ENCODE results near the gene AOPEP. TPM values are rescaled to one million over a fixed set of nuclear protein-coding genes. Genes with fewer than 3 reads are reported as not detected.

Gene AOPEP
- total and polyA plus RNA-seq, 2 of the 13 experiments (the other 11 are each of a cell fraction or from before 2014, with no cell fraction given) = 22.2 to 41.6 TPM

DNA sequence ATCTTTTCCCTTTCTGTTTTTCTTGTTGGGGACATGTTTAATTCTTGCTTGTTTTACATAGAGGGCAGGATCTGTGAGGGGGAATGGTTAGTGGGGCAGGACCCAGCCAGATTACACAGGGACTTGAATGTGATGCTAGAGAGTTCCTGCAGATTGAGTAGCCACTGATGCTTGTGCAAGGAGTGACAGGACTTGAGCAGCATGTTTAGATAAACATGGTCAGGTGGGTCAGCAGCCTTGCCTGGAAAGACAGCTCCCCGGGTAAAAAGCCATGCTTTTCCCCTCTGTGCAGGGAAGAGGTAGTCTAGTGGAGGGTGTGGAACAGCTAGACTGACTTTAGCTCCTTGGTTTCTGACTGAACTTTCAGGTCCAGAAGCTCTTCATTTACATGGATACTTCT is 261.2 kb downstream of the AOPEP start (continued):
- TF ChIP-seq ZNF609 (CRISPR knock-in tag; IDR thresholded peaks at IDR 0.05; ENCODE audit: borderline replicate concordance) = no peak
- TF ChIP-seq SMARCE1 (IDR thresholded peaks at IDR 0.05; ENCODE audit: borderline replicate concordance) = no peak
- TF ChIP-seq CREBL2 (CRISPR knock-in tag; IDR thresholded peaks at IDR 0.05; ENCODE audit: borderline replicate concordance) = no peak
- TF ChIP-seq ZNF251 (CRISPR knock-in tag; IDR thresholded peaks at IDR 0.05) = no peak
- no peak for TF ChIP-seq RARA (CRISPR knock-in tag; IDR thresholded peaks at IDR 0.05)
- TF ChIP-seq, protein P1, sequence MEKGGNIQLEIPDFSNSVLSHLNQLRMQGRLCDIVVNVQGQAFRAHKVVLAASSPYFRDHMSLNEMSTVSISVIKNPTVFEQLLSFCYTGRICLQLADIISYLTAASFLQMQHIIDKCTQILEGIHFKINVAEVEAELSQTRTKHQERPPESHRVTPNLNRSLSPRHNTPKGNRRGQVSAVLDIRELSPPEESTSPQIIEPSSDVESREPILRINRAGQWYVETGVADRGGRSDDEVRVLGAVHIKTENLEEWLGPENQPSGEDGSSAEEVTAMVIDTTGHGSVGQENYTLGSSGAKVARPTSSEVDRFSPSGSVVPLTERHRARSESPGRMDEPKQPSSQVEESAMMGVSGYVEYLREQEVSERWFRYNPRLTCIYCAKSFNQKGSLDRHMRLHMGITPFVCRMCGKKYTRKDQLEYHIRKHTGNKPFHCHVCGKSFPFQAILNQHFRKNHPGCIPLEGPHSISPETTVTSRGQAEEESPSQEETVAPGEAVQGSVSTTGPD (CRISPR knock-in tag; IDR thresholded peaks at IDR 0.05) = no peak
- TF ChIP-seq U2AF2 (IDR thresholded peaks at IDR 0.05; ENCODE audit: low read depth, low read length) = no peak
